HG03354 (cell line): Measurements from ENCODE around the gene CCNYL1.

Experiments
- ATAC-seq: cut with Tn5 transposase; IDR thresholded peaks from one replicate; pipeline ENCODE4 v1.9.1; 2021; ENCODE audit warnings: mild to moderate bottlenecking; ENCODE audit not compliant: unreplicated experiment, poor library complexity, severe bottlenecking

CCNYL1 gene

GRCh38 chr2:207782238-207783030 lies 71.0 kb downstream of the CCNYL1 start:
- no peak for ATAC-seq

GRCh38 chr2:207783514-207783913 lies 72.1 kb downstream of the CCNYL1 start:
- ATAC-seq, result no peak

GRCh38 chr2:207784898-207785297 lies 73.5 kb downstream of the CCNYL1 start:
- no peak for ATAC-seq

- ATAC-seq, result no peak
These were observed 75.6 kb downstream of the CCNYL1 start for GRCh38 chr2:207787017-207787416.

- no peak for ATAC-seq
These were observed 76.4 kb downstream of the CCNYL1 start for GRCh38 chr2:207787800-207788199.

- ATAC-seq, result no peak
These were observed 79.5 kb downstream of the CCNYL1 start for GRCh38 chr2:207790898-207791297.

GRCh38 chr2:207791579-207792243 lies 80.3 kb downstream of the CCNYL1 start:
- ATAC-seq, result no peak

- no peak for ATAC-seq
These were observed 80.9 kb downstream of the CCNYL1 start for GRCh38 chr2:207792244-207792785.

GRCh38 chr2:207796585-207797350 lies 85.3 kb downstream of the CCNYL1 start:
- ATAC-seq, result no peak

- no peak for ATAC-seq
These were observed 89.8 kb downstream of the CCNYL1 start for GRCh38 chr2:207801259-207801658.

- no peak for ATAC-seq
These were observed 91.2 kb downstream of the CCNYL1 start for GRCh38 chr2:207802650-207803049.
